ENCODE data around the gene NKAP.
"Not testable (repeated sequence)": the region's sequence is repeated elsewhere in the genome, so short reads cannot be mapped to it uniquely, and the experiment has no call there.

The NKAP gene

GRCh38 chrX:119941336-119941735 lies 2.2 kb downstream of the NKAP start:
- no peak for DNase-seq (ENCODE audit: extremely low spot score)
- POLR2A ChIA-PET: no interaction called here

DNA sequence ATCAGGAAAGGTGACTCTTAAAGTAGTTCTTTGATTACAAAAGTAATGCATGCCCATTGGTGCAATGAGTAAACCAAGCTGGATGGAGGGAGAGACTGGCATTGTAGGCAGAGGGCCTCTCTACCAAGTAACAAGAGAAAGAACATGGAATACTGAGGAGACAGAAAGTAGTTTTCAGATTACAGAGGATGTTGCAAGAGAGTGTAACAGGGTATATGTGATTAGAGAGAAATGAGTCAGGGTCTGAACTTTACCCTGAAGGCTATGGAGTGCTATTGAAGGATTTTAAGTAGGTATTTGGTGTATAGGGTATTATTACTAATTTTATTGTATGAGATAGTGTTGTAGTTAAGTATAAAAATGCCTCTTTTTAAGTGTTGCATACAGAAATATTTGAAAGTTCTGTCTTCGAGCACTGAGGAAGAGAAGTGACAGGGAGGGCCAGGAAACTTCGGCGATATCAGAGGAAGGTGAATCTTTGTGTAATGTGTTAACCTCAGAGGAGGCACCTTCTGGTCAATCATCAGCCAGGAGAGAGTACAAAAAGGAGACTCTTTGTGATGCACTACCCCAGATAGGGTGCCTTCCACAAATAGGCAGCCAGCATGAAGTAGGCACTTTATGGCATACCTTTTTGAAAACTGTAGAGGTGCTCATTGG lies 8.2 kb downstream of the NKAP start:
- no peak for DNase-seq (ENCODE audit: extremely low spot score)
- POLR2A ChIA-PET: no interaction called here
- CTCF ChIA-PET: no interaction called here
- no peak for TF ChIP-seq CTCF (IDR thresholded peaks at IDR 0.05; ENCODE audit: control extremely low read depth, extremely low read depth, low read depth, missing control alignments)

More at GRCh38 chrX:119941336-119941735, 2.2 kb downstream of the NKAP start:
- CTCF ChIA-PET: interaction anchor here (1.0 kb wide), 1 partner anchor 10 kb away, joined by 3 read pairs; no protein-coding TSS in a partner anchor
- TF ChIP-seq CTCF (IDR thresholded peaks at IDR 0.05; ENCODE audit: control extremely low read depth, extremely low read depth, low read depth, missing control alignments): no peak

DNA sequence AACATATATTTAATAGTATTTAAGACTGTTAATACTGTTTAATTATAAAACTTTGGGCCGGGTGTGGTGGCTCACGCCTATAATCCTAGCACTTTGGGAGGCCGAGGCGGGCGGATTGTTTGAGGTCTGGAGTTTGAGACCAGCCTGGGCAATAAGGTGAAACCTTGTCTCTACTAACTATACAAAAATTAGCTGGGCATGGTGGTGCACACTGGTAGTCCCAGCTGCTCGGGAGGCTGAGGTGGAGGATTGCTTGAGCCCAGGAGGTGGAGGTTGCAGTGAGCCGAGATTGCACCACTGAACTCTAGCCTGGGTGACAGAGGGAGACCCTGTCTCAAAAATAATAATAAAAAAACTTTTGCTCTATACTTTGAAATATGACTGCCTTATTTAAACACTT lies 21.2 kb downstream of the NKAP start:
- CTCF ChIA-PET, POLR2A ChIA-PET: not testable (repeated sequence)

GRCh38 chrX:119919835-119920585 lies 23.5 kb downstream of the NKAP start:
- CTCF ChIA-PET: interaction anchor here (1.0 to 1.4 kb wide), 2 partner anchors 8 to 20 kb away, joined by 3 to 4 read pairs; no protein-coding TSS in a partner anchor
- TF ChIP-seq CTCF (IDR thresholded peaks at IDR 0.05; ENCODE audit: control extremely low read depth, extremely low read depth, low read depth, missing control alignments): no peak
- POLR2A ChIA-PET: no interaction called here
- no peak for DNase-seq (ENCODE audit: extremely low spot score)

More for the DNA sequence above, 21.2 kb downstream of the NKAP start:
- not testable (repeated sequence) for DNase-seq (ENCODE audit: extremely low spot score)

DNA sequence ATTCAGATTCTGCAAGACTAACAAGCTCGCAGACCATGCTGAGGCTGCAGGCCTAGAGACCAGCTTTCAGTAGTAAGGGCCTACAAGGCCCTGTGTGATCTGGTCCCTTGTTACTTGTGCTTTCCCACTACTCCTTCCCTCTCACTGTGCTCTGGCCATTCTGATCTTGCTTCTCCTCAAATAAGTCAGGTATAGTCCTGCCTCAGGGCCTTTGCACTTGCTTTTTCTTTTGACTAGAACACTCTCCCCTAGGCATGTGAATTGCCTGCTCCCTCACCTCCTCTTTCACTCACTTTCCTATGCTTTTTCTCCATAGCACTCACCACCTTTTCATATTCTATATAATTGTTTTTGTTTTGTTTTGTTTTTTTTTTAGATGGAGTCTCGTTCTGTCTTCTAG lies 25.7 kb downstream of the NKAP start:
- TF ChIP-seq CTCF (IDR thresholded peaks at IDR 0.05; ENCODE audit: control extremely low read depth, extremely low read depth, low read depth, missing control alignments): no peak
- DNase-seq (ENCODE audit: extremely low spot score): no peak
- POLR2A ChIA-PET: no interaction called here
- CTCF ChIA-PET: no interaction called here

- TF ChIP-seq CTCF (IDR thresholded peaks at IDR 0.05; ENCODE audit: control extremely low read depth, extremely low read depth, low read depth, missing control alignments): no peak
- DNase-seq (ENCODE audit: extremely low spot score): no peak
- POLR2A ChIA-PET: no interaction called here
- CTCF ChIA-PET: no interaction called here
Measured at GRCh38 chrX:119916310-119916709, 27.2 kb downstream of the NKAP start.

DNA sequence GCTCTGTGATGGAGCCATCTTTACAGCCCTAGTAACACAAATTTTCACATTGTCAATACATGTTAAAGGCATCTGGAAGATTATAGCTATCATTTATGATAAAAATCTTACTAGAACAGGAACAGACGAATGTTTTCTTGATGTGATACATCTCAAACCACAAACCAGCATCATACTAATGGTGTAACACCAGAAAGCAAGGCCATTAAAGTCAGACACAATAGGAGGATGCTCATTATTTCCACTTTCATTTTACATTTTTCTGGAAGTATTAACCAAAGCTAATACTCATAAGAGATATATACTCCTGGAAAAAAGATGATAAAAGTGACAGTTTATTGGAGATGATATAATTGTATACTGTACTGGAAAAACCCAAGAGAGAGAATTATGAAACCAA lies 42.6 kb downstream of the NKAP start:
- POLR2A ChIA-PET: no interaction called here
- no peak for TF ChIP-seq CTCF (IDR thresholded peaks at IDR 0.05; ENCODE audit: control extremely low read depth, extremely low read depth, low read depth, missing control alignments)
- CTCF ChIA-PET: no interaction called here
- DNase-seq (ENCODE audit: extremely low spot score): no peak

Measured in GM10248 (cell line).